A549 (cell line): ENCODE measurements around the gene SATB2. TPM values are rescaled to one million over a fixed set of nuclear protein-coding genes. Genes with fewer than 3 reads are reported as not detected.

ENCODE experiments used
- ATAC-seq, 2 experiments: fragments of 200-7000 bp in 1 of 2; fragments of >200 bp in 1 of 2; cut with Nextera tagmentation in 1 of 2; cut with Tn5 transposase in 1 of 2; 3 replicates each; pipeline versions ENCODE4 v1.8.0 to v1.9.1; 2018 to 2020; ENCODE audit warnings: mild to moderate bottlenecking in 1 of 2, moderate library complexity in 1 of 2
- CTCF ChIA-PET: fragments of 300-600 bp; sonication (Branson Sonifier 250); formaldehyde crosslinking; extraction: SDS; loops from one replicate; lab custom pipeline; 2021; ENCODE audit warnings: antibody characterized with exemption, inconsistent platforms; lab: Yijun Ruan, JAX
- POLR2A ChIA-PET: fragments of 350-600 bp; formaldehyde crosslinking; extraction: SDS; loops from one replicate; lab custom pipeline; 2021; ENCODE audit warnings: antibody characterized with exemption, inconsistent platforms; lab: Yijun Ruan, JAX
- DNase-seq, 2 experiments: peaks; one replicate each; pipeline versions ENCODE4 v3.0.0 to v3.0.0-alpha.2; 2011 to 2016; ENCODE audit warnings: low read depth in 1 of 2, low spot score in 1 of 2
- FAIRE-seq: peaks from 2 replicates; lab custom pipeline; 2011; peaks lifted over from hg19 to GRCh38; lab: Jason Lieb, UNC
- H3K27ac ChIP-seq, 2 experiments: fragments of >200 bp; sonication (Bioruptor Twin); formaldehyde crosslinking; 3 replicates each; pipeline ENCODE4 v1.5.1; 2016 to 2017
- H3K4me1 ChIP-seq: fragments of >200 bp; sonication (Bioruptor Twin); formaldehyde crosslinking; 3 replicates; pipeline ENCODE4 v1.6.1; 2016
- H3K4me2 ChIP-seq: fragments of >200 bp; sonication (Bioruptor Twin); formaldehyde crosslinking; 3 replicates; pipeline ENCODE4 v1.6.1; 2016
- H3K4me3 ChIP-seq: fragments of >200 bp; sonication (Bioruptor Twin); formaldehyde crosslinking; 3 replicates; pipeline ENCODE4 v1.5.1; 2016
- H3K9me3 ChIP-seq: fragments of >200 bp; sonication (Bioruptor Twin); formaldehyde crosslinking; 3 replicates; pipeline ENCODE4 v1.6.1; 2016
- CBX2 ChIP-seq: fragments of 200-600 bp; sonication (generic); IDR thresholded peaks from 2 replicates; pipeline ENCODE4 v1.6.1; 2016; ENCODE audit warnings: low read depth, mild to moderate bottlenecking, borderline replicate concordance
- CEBPB ChIP-seq, 2 experiments: fragments of >200 bp in 1 of 2; sonication (Bioruptor Twin) in 1 of 2; formaldehyde crosslinking in 1 of 2; IDR thresholded peaks; 2 replicates each; pipeline ENCODE4 v1.6.1; 2012 to 2016
- CHD4 ChIP-seq: fragments of 200-600 bp; sonication (generic); IDR thresholded peaks from 2 replicates; pipeline ENCODE4 v1.6.1; 2016; ENCODE audit warnings: antibody characterized with exemption, mild to moderate bottlenecking, borderline replicate concordance
- CTCF ChIP-seq: fragments of >200 bp; sonication (Bioruptor Twin); formaldehyde crosslinking; IDR thresholded peaks from 3 replicates; pipeline ENCODE4 v1.5.1; 2016
- EHMT2 ChIP-seq: fragments of 200-600 bp; sonication (generic); IDR thresholded peaks from 2 replicates; pipeline ENCODE4 v1.6.1; 2016; ENCODE audit warnings: antibody characterized with exemption, low read depth, mild to moderate bottlenecking, moderate library complexity
- EP300 ChIP-seq, 2 experiments: fragments of >200 bp; sonication (Bioruptor Twin); formaldehyde crosslinking; IDR thresholded peaks; 2 replicates in 1 of 2; 3 replicates in 1 of 2; pipeline ENCODE4 v1.6.1; 2016 to 2017
- ESRRA ChIP-seq: fragments of 150-350 bp; IDR thresholded peaks from 2 replicates; pipeline ENCODE4 v1.6.1; 2014; ENCODE audit warnings: mild to moderate bottlenecking, low read length, borderline replicate concordance
- FOSL2 ChIP-seq, 2 experiments: fragments of 450-650 bp in 1 of 2; fragments of >200 bp in 1 of 2; sonication (Bioruptor Twin) in 1 of 2; formaldehyde crosslinking; IDR thresholded peaks; 2 replicates each; pipeline versions ENCODE4 v1.5.0 to v1.6.1; 2016 to 2020; ENCODE audit warnings: mild to moderate bottlenecking in 1 of 2, moderate library complexity in 1 of 2
- FOXS1 ChIP-seq: fragments of 250-450 bp; sonication (Bioruptor Pico); IDR thresholded peaks from 2 replicates; pipeline ENCODE4 v1.5.0; 2020; ENCODE audit warnings: mild to moderate bottlenecking, moderate library complexity
- GATA3 ChIP-seq: IDR thresholded peaks from 2 replicates; pipeline ENCODE4 v1.6.1; 2012; ENCODE audit warnings: borderline replicate concordance
- HDAC2 ChIP-seq: fragments of 200-600 bp; sonication (generic); IDR thresholded peaks from 2 replicates; pipeline ENCODE4 v1.6.1; 2016
- HEYL ChIP-seq: fragments of 250-450 bp; sonication (Bioruptor Pico); IDR thresholded peaks from 2 replicates; pipeline ENCODE4 v1.8.0; 2021; ENCODE audit warnings: mild to moderate bottlenecking, moderate library complexity
- HOXB13 ChIP-seq: fragments of 250-450 bp; sonication (Bioruptor Pico); IDR thresholded peaks from 2 replicates; pipeline ENCODE4 v1.5.0; 2020; ENCODE audit warnings: low read depth, mild to moderate bottlenecking, moderate library complexity
- JUN ChIP-seq, 2 experiments: fragments of >200 bp; sonication (Bioruptor Twin); formaldehyde crosslinking; IDR thresholded peaks; 2 replicates in 1 of 2; 3 replicates in 1 of 2; pipeline ENCODE4 v1.6.1; 2016 to 2017
- KDM1A ChIP-seq: fragments of 200-600 bp; sonication (generic); IDR thresholded peaks from 2 replicates; pipeline ENCODE4 v1.6.1; 2016; ENCODE audit warnings: low read depth, mild to moderate bottlenecking
- MAFK ChIP-seq: fragments of 450-650 bp; IDR thresholded peaks from 2 replicates; pipeline ENCODE4 v1.6.1; 2014; ENCODE audit not compliant: partially characterized antibody
- MYC ChIP-seq: IDR thresholded peaks from 2 replicates; pipeline ENCODE4 v1.6.1; 2012; ENCODE audit warnings: mild to moderate bottlenecking, inconsistent platforms, low read length, improper control_type of control experiment, borderline replicate concordance
- NFE2L2 ChIP-seq: fragments of 150-350 bp; conservative IDR thresholded peaks from 2 replicates; pipeline ENCODE4 v1.6.1; 2014; ENCODE audit warnings: low read length
- NR3C1 ChIP-seq: fragments of >200 bp; sonication (Bioruptor Twin); formaldehyde crosslinking; IDR thresholded peaks from 3 replicates; pipeline ENCODE4 v1.6.1; 2017
- PBX3 ChIP-seq: IDR thresholded peaks from 2 replicates; pipeline ENCODE4 v1.6.1; 2012
- POLR2A ChIP-seq: IDR thresholded peaks from 2 replicates; pipeline ENCODE4 v1.6.1; 2012; ENCODE audit warnings: mild to moderate bottlenecking, low read length
- POLR2AphosphoS2 ChIP-seq: conservative IDR thresholded peaks from 2 replicates; pipeline ENCODE4 v1.6.1; 2012; ENCODE audit warnings: low read length, improper control_type of control experiment, inconsistent platforms
- RAD21 ChIP-seq, 2 experiments: fragments of >200 bp in 1 of 2; sonication (Bioruptor Twin) in 1 of 2; formaldehyde crosslinking in 1 of 2; IDR thresholded peaks in 1 of 2; conservative IDR thresholded peaks in 1 of 2; 2 replicates in 1 of 2; 3 replicates in 1 of 2; pipeline ENCODE4 v1.6.1; 2012 to 2018; ENCODE audit warnings: inconsistent platforms in 1 of 2
- RARB ChIP-seq: fragments of 250-450 bp; sonication (Bioruptor Pico); IDR thresholded peaks from 2 replicates; pipeline ENCODE4 v1.8.0; 2021; ENCODE audit warnings: mild to moderate bottlenecking, moderate library complexity
- SMC3 ChIP-seq: fragments of >200 bp; sonication (Bioruptor Twin); formaldehyde crosslinking; IDR thresholded peaks from 3 replicates; pipeline ENCODE4 v1.6.1; 2018; ENCODE audit warnings: inconsistent platforms
- TFCP2L1 ChIP-seq: fragments of 250-450 bp; sonication (Bioruptor Pico); IDR thresholded peaks from 2 replicates; pipeline ENCODE4 v1.5.0; 2021; ENCODE audit warnings: mild to moderate bottlenecking
- TP53 ChIP-seq: fragments of 250-450 bp; sonication (Bioruptor Pico); IDR thresholded peaks from 2 replicates; pipeline ENCODE4 v1.5.0; 2021; ENCODE audit warnings: mild to moderate bottlenecking, moderate library complexity
- ZC3H11A ChIP-seq: fragments of 450-650 bp; IDR thresholded peaks from 2 replicates; pipeline ENCODE4 v1.6.1; 2014; ENCODE audit warnings: antibody characterized with exemption, mild to moderate bottlenecking
- WGBS: methylation state at CpG from one replicate; pipeline ENCODE4 v1.1.6; 2017; ENCODE audit errors: missing lambda C conversion rate; 5-methylcytosine and 5-hydroxymethylcytosine counted together
- polyA plus RNA-seq, 4 experiments: library from polyadenylated mRNA; depleted of rRNA in 3 of 4; stranded (reverse); fragments of >200 nt; fragmentation: RNase III in 1 of 4; extraction: RNeasy Plus Mini Kit Qiagen cat#74134 plus additional on column Dnase treatment in 1 of 4; gene quantifications; 2 replicates in 3 of 4; 3 replicates in 1 of 4; pipeline ENCODE4 v1.2.3, GENCODE V29; 2011 to 2017
- TF ChIP-seq, protein P1 (sequence below): fragments of 150-350 bp; IDR thresholded peaks from 2 replicates; pipeline ENCODE4 v1.6.1; 2014; ENCODE audit warnings: low read depth, mild to moderate bottlenecking, low read length
- TF ChIP-seq, protein P2 (sequence below): IDR thresholded peaks from 2 replicates; pipeline ENCODE4 v1.6.1; 2012; ENCODE audit warnings: low read depth, borderline replicate concordance
- TF ChIP-seq, protein P3 (sequence below): fragments of >200 bp; sonication (Bioruptor Twin); formaldehyde crosslinking; IDR thresholded peaks from 3 replicates; pipeline ENCODE4 v1.6.1; 2016
- TF ChIP-seq, protein P4 (sequence below): fragments of 450-650 bp; IDR thresholded peaks from 2 replicates; pipeline ENCODE4 v1.6.1; 2014; ENCODE audit warnings: antibody characterized with exemption

The SATB2 gene
- polyA plus RNA-seq, 2 of the 4 experiments (the other 2 are of a cell fraction): 1.9 to 3.4 TPM

DNA sequence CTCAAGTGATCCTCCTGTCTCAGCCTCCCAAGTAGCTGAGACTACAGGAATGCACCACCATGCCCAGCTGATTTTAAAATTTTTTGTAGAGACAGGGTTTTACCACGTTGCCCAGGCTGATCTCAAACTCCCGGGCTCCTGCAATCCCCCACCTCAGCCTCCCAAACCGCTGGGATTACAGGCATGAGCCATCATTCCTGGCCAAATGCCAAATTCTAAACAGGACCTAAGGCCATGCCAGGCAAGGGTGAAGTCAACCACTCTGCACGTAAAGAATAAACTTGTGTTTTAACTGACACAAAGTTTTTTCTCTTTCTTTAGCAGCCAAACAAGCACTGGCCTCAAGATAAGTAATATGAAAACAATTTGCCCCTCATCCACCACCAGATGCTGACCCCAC lies 37.4 kb upstream of the SATB2 start:
- Histone ChIP-seq H3K4me1 (no peaks in the 10 kb centered on the region), H3K27ac (no peak overlapping the region), H3K4me3 (no peak overlapping the region), H3K9me3 (no peaks in the 10 kb centered on the region), H3K4me2 (no peak overlapping the region)
- POLR2A ChIA-PET: no interaction called here
- FAIRE-seq (no peak), DNase-seq (no peak), ATAC-seq (no peak)
- WGBS: 28% methylated on average over 4 of the region's 4 CpGs
- CTCF ChIA-PET: interaction anchor here (1.3 to 3.9 kb wide), 2 partner anchors 9 to 17 kb away, joined by 5 to 21 read pairs; no protein-coding TSS in a partner anchor
- TF ChIP-seq EP300 (IDR thresholded peaks at IDR 0.05) (no peak), RARB (no peak), CEBPB (IDR thresholded peaks at IDR 0.05) (no peak), CTCF (no peak), GATA3 (no peak), CHD4 (no peak), SMC3 (no peak), POLR2AphosphoS2 (no peak), FOSL2 (IDR thresholded peaks at IDR 0.05) (no peak), FOSL2 (CRISPR knock-in tag; IDR thresholded peaks at IDR 0.05) (no peak), PBX3 (no peak), ZC3H11A (no peak), MAFK (no peak), ESRRA (no peak), HOXB13 (CRISPR knock-in tag) (no peak), RAD21 (conservative IDR thresholded peaks at IDR 0.05 in 1 of 2, IDR thresholded peaks at IDR 0.05 in 1 of 2) (no peak), POLR2A (no peak), CBX2 (no peak)
- TF ChIP-seq, protein P1, sequence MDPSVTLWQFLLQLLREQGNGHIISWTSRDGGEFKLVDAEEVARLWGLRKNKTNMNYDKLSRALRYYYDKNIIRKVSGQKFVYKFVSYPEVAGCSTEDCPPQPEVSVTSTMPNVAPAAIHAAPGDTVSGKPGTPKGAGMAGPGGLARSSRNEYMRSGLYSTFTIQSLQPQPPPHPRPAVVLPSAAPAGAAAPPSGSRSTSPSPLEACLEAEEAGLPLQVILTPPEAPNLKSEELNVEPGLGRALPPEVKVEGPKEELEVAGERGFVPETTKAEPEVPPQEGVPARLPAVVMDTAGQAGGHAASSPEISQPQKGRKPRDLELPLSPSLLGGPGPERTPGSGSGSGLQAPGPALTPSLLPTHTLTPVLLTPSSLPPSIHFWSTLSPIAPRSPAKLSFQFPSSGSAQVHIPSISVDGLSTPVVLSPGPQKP: no peak
- TF ChIP-seq, protein P2, sequence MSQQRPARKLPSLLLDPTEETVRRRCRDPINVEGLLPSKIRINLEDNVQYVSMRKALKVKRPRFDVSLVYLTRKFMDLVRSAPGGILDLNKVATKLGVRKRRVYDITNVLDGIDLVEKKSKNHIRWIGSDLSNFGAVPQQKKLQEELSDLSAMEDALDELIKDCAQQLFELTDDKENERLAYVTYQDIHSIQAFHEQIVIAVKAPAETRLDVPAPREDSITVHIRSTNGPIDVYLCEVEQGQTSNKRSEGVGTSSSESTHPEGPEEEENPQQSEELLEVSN: no peak
- TF ChIP-seq, protein P3, sequence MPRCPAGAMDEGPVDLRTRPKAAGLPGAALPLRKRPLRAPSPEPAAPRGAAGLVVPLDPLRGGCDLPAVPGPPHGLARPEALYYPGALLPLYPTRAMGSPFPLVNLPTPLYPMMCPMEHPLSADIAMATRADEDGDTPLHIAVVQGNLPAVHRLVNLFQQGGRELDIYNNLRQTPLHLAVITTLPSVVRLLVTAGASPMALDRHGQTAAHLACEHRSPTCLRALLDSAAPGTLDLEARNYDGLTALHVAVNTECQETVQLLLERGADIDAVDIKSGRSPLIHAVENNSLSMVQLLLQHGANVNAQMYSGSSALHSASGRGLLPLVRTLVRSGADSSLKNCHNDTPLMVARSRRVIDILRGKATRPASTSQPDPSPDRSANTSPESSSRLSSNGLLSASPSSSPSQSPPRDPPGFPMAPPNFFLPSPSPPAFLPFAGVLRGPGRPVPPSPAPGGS: no peak

GRCh38 chr2:199490049-199490448 lies 32.3 kb upstream of the SATB2 start:
- ATAC-seq (no peak), DNase-seq (no peak), FAIRE-seq (no peak)
- ChIA-PET CTCF (interaction anchor here (1.5 to 2.7 kb wide), 3 partner anchors 7 to 20 kb away, joined by 3 to 27 read pairs (median 7); no protein-coding TSS in a partner anchor), POLR2A (no interaction called here)
- Histone ChIP-seq H3K4me1 (no peaks in the 10 kb centered on the region), H3K4me3 (no peak overlapping the region), H3K4me2 (no peak overlapping the region), H3K9me3 (no peaks in the 10 kb centered on the region), H3K27ac (no peak overlapping the region)
- TF ChIP-seq, protein P4, sequence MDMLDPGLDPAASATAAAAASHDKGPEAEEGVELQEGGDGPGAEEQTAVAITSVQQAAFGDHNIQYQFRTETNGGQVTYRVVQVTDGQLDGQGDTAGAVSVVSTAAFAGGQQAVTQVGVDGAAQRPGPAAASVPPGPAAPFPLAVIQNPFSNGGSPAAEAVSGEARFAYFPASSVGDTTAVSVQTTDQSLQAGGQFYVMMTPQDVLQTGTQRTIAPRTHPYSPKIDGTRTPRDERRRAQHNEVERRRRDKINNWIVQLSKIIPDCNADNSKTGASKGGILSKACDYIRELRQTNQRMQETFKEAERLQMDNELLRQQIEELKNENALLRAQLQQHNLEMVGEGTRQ: no peak
- TF ChIP-seq NR3C1: no peak
- no peak for TF ChIP-seq TFCP2L1 (CRISPR knock-in tag)
- no peak for TF ChIP-seq TP53 (CRISPR knock-in tag)
- TF ChIP-seq HEYL: no peak
- TF ChIP-seq KDM1A: no peak
- no peak for TF ChIP-seq EHMT2
- TF ChIP-seq JUN (IDR thresholded peaks at IDR 0.05): no peak
- TF ChIP-seq MYC: no peak
- no peak for TF ChIP-seq FOXS1 (CRISPR knock-in tag)
- TF ChIP-seq NFE2L2: no peak
- no peak for TF ChIP-seq HDAC2
- TF ChIP-seq FOSL2 (IDR thresholded peaks at IDR 0.05): no peak
- no peak for TF ChIP-seq FOSL2 (CRISPR knock-in tag; IDR thresholded peaks at IDR 0.05)
- TF ChIP-seq SMC3: no peak
- WGBS: 69% methylated on average over 5 of the region's 5 CpGs
